Endodermal cell (in vitro differentiated cells): Measurements from ENCODE around the gene STAP2. TPM values are rescaled to one million over a fixed set of nuclear protein-coding genes. Genes with fewer than 3 reads are reported as not detected.

Experiments
- DNase-seq: peaks from one replicate; pipeline ENCODE4 v3.0.0-alpha.2; 2017
- H3K27ac ChIP-seq: 2 replicates; pipeline ENCODE4 v1.5.1; 2013; ENCODE audit warnings: mild to moderate bottlenecking, low read depth, low read length, moderate library complexity
- H3K27me3 ChIP-seq: 2 replicates; pipeline ENCODE4 v1.6.1; 2013; ENCODE audit warnings: mild to moderate bottlenecking, low read length, moderate library complexity; ENCODE audit not compliant: insufficient read depth, control insufficient read depth, poor library complexity, severe bottlenecking
- H3K36me3 ChIP-seq: 2 replicates; pipeline ENCODE4 v1.7.0; 2013; ENCODE audit warnings: mild to moderate bottlenecking, low read length, moderate library complexity; ENCODE audit not compliant: control insufficient read depth, insufficient read depth
- H3K4me1 ChIP-seq: one replicate; pipeline ENCODE4 v1.7.0; 2013; ENCODE audit warnings: low read length; ENCODE audit not compliant: control insufficient read depth, insufficient read depth
- H3K4me3 ChIP-seq: 2 replicates; pipeline ENCODE4 v1.5.1; 2013; ENCODE audit warnings: mild to moderate bottlenecking, low read length, moderate library complexity
- H3K9ac ChIP-seq: 2 replicates; pipeline ENCODE4 v1.6.1; 2013; ENCODE audit warnings: mild to moderate bottlenecking, low read length, moderate library complexity; ENCODE audit not compliant: poor library complexity, severe bottlenecking; ENCODE audit errors: extremely low read depth
- H3K9me3 ChIP-seq: 2 replicates; pipeline ENCODE4 v1.6.1; 2013; ENCODE audit warnings: mild to moderate bottlenecking, low read length, moderate library complexity; ENCODE audit not compliant: control insufficient read depth
- H3K27ac Mint-ChIP-seq: 2 replicates; pipeline ENCODE4 v1.8.0; 2020; ENCODE audit warnings: mixed read lengths
- H3K27me3 Mint-ChIP-seq: 2 replicates; pipeline ENCODE4 v1.8.0; 2021; ENCODE audit warnings: mild to moderate bottlenecking, mixed read lengths; ENCODE audit not compliant: insufficient read depth
- H3K36me3 Mint-ChIP-seq: 2 replicates; pipeline ENCODE4 v1.8.0; 2020; ENCODE audit warnings: low read depth, mixed read lengths
- H3K4me1 Mint-ChIP-seq: 2 replicates; pipeline ENCODE4 v1.8.0; 2020; ENCODE audit warnings: mixed read lengths
- H3K4me3 Mint-ChIP-seq: 2 replicates; pipeline ENCODE4 v1.8.0; 2020; ENCODE audit warnings: mild to moderate bottlenecking, moderate library complexity, mixed read lengths
- H3K9me3 Mint-ChIP-seq: 2 replicates; pipeline ENCODE4 v1.8.0; 2020; ENCODE audit warnings: mild to moderate bottlenecking, mixed read lengths
- CTCF ChIP-seq: fragments of 200-600 bp; sonication (generic); conservative IDR thresholded peaks from 2 replicates; pipeline ENCODE4 v1.5.0; 2021; ENCODE audit warnings: antibody characterized with exemption, mild to moderate bottlenecking
- WGBS, 2 experiments: methylation state at CpG; one replicate each; pipeline versions ENCODE4 v1.1.5 to v1.1.7; 2013; ENCODE audit warnings: missing lambda C conversion rate in 2 of 2, mixed read lengths in 1 of 2; ENCODE audit not compliant: insufficient coverage in 1 of 2, insufficient read length in 1 of 2; 5-methylcytosine and 5-hydroxymethylcytosine counted together
- total RNA-seq, 2 donors: library from RNA; stranded (reverse); fragmentation: NEBNext Ultra II Directional in 1 of 2; extraction: Animal tissue kit (Norgen Biotek cat#: 25700) in 1 of 2; gene quantifications; 2 replicates in 1 of 2; 3 replicates in 1 of 2; pipeline ENCODE4 v1.2.1, GENCODE V29; 2021

Gene STAP2
- total RNA-seq, 2 donors from 2014 or later, result 12.7 to 13.3 TPM

GRCh38 chr19:4374498-4375163 lies 36.0 kb upstream of the STAP2 start:
- Histone ChIP-seq H3K4me1 (peaks cover 3% of the 10 kb centered on the region), H3K27ac (peak overlapping the region; percentile 83), H3K36me3 (no peaks in the 10 kb centered on the region), H3K4me3 (no peak overlapping the region), H3K9me3 (no peaks in the 10 kb centered on the region), H3K9ac (no peak overlapping the region), H3K27me3 (no peaks in the 10 kb centered on the region)
- Mint-ChIP-seq H3K9me3 (no peaks in the 10 kb centered on the region), H3K36me3 (no peaks in the 10 kb centered on the region), H3K4me3 (no peak overlapping the region), H3K27me3 (no peaks in the 10 kb centered on the region), H3K27ac (peak overlapping the region; percentile 92), H3K4me1 (peaks cover 27% of the 10 kb centered on the region)
- no peak for TF ChIP-seq CTCF
- 87 to 92% methylated on average over 10 to 27 of the region's 27 CpGs for WGBS, 2 experiments
- peak; percentile 76 for DNase-seq

- Histone ChIP-seq H3K4me3 (no peak overlapping the region), H3K27me3 (no peaks in the 10 kb centered on the region), H3K4me1 (peaks cover 3% of the 10 kb centered on the region), H3K27ac (peak overlapping the region; percentile 83), H3K9me3 (no peaks in the 10 kb centered on the region), H3K36me3 (no peaks in the 10 kb centered on the region), H3K9ac (no peak overlapping the region)
- H3K4me3 Mint-ChIP-seq, result no peak overlapping the region
- no peaks in the 10 kb centered on the region for H3K9me3 Mint-ChIP-seq
- DNase-seq, result no peak
- H3K27ac Mint-ChIP-seq, result peak overlapping the region; percentile 57
- TF ChIP-seq CTCF, result no peak
- 89 to 92% methylated on average over 21 to 25 of the region's 25 CpGs for WGBS, 2 experiments
- no peaks in the 10 kb centered on the region for H3K27me3 Mint-ChIP-seq
- no peaks in the 10 kb centered on the region for H3K36me3 Mint-ChIP-seq
- peaks cover 29% of the 10 kb centered on the region for H3K4me1 Mint-ChIP-seq
Observed at GRCh38 chr19:4373601-4374497, 35.2 kb upstream of the STAP2 start.

GRCh38 chr19:4373013-4373367 lies 34.4 kb upstream of the STAP2 start:
- H3K27me3 ChIP-seq, result no peaks in the 10 kb centered on the region
- no peak for DNase-seq
- peaks cover 1% of the 10 kb centered on the region for H3K36me3 Mint-ChIP-seq
- H3K27ac ChIP-seq, result peak overlapping the region; percentile 83
- H3K4me3 ChIP-seq, result no peak overlapping the region
- H3K9ac ChIP-seq, result no peak overlapping the region
- no peaks in the 10 kb centered on the region for H3K27me3 Mint-ChIP-seq
- TF ChIP-seq CTCF, result no peak
- no peak overlapping the region for H3K27ac Mint-ChIP-seq
- H3K4me1 Mint-ChIP-seq, result peaks cover 33% of the 10 kb centered on the region
- peaks cover 3% of the 10 kb centered on the region for H3K4me1 ChIP-seq
- no peaks in the 10 kb centered on the region for H3K36me3 ChIP-seq
- 97 to 100% methylated on average over 2 to 8 of the region's 8 CpGs for WGBS, 2 experiments
- no peaks in the 10 kb centered on the region for H3K9me3 Mint-ChIP-seq
- H3K4me3 Mint-ChIP-seq, result no peak overlapping the region
- H3K9me3 ChIP-seq, result no peaks in the 10 kb centered on the region
